GM18868 (cell line): Measurements from ENCODE around the gene HTRA2.
"Not testable (repeated sequence)": the region's sequence is repeated elsewhere in the genome, so short reads cannot be mapped to it uniquely, and the experiment has no call there.

Experiments
- ATAC-seq: cut with Tn5 transposase; IDR thresholded peaks from one replicate; pipeline ENCODE4 v1.9.1; 2021; ENCODE audit warnings: mild to moderate bottlenecking, moderate library complexity; ENCODE audit not compliant: unreplicated experiment

Gene HTRA2

DNA sequence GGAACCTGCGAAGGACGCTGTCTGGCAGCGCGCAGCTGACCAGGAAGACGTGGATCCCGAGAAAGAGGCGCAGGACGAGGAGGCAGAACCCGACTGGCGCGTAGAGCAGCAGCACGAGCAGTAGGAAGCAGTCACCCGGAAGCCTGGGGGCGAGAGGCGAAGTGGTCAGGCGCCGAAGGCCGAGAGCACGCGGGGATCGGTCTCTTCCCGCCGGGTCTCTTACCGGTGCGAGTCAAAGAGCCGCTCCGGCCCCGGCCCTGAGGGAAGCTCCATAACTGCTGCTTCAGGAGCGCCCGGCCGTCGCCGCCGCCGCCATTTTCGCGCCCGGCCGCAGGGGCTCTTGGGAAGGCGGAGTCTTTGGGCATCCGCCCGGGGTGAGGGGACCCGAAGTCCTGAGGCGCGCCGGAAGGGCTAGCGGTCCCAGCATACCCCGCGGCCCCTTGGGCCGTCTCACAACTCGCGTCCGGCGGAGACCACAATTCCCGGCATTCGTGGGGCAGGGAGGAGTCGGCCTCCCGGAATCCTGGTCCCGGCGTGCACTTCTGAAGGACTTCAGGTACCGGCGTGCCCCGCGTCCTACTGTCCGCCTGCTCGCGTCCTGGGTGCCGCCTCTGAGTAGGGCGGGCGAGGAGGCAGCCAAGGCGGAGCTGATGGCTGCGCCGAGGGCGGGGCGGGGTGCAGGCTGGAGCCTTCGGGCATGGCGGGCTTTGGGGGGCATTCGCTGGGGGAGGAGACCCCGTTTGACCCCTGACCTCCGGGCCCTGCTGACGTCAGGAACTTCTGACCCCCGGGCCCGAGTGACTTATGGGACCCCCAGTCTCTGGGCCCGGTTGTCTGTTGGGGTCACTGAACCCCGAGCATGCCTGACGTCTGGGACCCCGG is at the start of gene HTRA2, which contains the start of gene AUP1:
HTRA2 (plus strand) TSS at position 577 of the 882 bp plus-strand sequence; CDS start at position 651, 74 bp downstream.
AUP1 (minus strand) TSS at position 350 of the 882 bp plus-strand sequence; CDS start at position 273, 77 bp downstream.
- peak; percentile 79 for ATAC-seq

DNA sequence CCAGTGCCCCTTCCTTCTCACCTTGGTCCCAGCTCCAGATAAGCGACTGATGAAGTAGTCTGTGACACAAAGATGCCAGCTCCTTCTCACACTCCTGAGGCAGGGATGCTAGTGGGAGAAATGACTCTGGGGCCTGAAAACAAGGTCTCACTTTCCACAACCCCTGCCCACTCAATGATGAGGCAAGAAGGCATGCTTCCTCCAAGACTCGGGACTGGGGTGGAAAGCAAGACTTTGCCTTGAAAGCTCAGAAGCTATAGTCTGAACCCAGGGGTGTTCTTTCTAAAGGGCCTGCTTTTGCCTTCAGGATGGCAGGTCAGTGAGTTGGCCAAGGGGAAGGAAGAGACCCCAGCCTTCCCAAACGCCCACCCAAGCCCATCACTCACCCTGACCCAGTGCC is 48.3 kb upstream of the HTRA2 start:
- no peak for ATAC-seq

DNA sequence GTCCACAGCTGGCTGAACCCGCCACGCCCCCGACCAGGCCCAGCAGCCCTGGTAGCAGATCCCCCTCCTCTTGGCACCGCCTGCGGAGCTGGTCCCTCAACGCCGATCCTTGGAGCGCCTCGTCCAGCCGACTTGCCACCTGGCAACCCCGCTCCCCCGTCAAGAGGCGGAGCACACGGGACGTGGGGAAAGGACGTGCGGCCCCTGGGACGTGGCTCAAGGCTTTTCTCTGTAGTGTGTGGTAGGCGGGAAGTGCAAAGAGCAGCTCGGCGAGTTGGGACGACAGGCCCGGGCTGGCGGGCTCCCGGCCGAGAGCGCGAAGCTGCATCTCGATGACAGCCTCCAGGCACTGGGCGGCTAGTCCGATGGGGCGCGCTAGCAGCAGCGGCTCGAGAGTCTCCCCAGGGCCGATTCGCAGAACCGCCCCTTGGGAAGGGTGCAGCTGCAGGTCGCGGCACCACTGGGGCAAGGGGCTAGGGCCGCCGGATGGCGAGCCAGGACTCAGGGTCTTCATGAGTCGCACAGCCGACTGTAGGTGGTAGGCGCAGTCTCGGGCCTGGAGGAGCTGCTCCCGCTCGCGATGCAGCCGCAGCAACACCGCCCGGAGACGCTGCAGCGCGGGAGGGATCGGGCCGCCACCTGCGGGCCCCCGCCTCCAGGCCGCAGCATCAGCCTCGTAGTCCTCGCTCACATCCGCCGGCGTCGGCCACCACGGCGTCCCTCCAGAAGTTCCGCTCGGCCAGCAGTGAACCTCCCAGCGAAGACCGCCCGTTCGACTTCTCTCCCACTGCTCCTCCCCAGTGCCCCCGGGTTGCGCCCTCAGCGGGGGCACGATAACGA is 47.6 kb upstream of the HTRA2 start:
- peak; percentile 29 for ATAC-seq

DNA sequence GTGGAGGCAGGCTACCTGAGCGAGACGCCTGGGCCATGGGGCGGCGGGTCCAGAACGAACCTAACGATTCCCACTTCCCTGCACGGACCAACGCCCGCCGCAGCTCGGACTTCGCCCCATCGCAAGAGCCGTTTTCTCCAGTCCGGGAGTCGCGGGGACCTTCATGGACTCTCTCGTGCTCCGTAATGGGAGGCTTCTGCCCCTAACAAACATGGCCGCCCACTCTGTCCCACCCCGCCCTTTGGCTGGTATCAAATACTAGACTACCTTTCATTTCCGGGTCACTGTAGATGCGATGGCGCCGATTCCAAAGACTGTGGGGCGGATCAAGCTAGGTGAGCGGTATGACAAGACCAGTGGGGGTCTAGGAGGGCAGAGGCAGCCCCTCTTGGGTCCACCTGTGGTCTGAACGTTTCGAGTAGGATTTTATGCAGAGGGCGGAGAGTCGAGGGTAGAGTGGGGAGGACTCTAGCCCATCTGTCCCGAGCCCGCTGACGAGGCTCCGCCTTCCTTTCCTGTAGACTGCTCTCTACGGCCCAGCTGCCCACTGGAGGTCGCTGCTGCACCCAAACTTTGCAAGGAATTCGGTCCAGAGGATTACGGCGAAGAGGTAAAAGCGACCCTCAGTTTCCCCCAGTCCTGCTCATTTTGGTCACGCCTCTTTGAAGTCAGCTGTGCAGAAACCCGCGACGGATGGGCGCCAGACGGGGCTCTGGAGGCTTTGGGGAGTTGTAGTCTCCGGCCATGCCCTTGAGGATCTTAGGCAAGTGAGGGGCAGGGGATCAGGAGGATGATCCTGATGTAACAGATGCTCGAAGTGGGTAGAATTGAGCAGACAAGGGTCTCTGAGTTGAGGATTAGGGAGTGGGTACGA is 46.7 kb upstream of the HTRA2 start, which contains the start of the genes CCDC142 and TTC31:
CCDC142 (minus strand) TSS at position 198 of the 874 bp plus-strand sequence; CDS start at position 37, 161 bp downstream.
TTC31 (plus strand) TSS at position 281 of the 874 bp plus-strand sequence; CDS start at position 296, 15 bp downstream.
- peak; percentile 88 for ATAC-seq

DNA sequence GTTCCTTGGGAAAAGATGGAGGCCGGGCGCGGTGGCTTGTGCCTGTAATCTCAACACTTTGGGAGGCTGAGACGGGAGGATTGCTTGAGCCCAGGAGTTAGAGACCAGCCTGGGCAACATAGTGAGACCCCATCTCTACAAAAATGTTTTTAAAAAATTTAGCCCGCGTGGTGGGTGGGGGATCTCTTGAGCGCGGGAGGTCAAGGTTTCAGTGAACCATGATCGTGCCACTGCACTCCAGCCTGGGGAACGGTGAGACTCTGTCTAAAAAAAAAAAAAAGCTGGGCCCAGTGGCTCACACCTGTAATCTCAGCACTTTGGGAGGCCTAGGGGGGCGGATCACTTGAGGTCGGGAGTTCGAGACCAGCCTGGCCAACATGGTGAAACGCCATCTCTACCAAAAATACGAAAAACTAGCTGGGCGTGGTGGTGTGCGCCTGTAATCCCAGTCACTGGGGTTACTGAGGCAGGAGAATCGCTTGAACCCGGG is 46.0 kb upstream of the HTRA2 start:
- not testable (repeated sequence) for ATAC-seq

DNA sequence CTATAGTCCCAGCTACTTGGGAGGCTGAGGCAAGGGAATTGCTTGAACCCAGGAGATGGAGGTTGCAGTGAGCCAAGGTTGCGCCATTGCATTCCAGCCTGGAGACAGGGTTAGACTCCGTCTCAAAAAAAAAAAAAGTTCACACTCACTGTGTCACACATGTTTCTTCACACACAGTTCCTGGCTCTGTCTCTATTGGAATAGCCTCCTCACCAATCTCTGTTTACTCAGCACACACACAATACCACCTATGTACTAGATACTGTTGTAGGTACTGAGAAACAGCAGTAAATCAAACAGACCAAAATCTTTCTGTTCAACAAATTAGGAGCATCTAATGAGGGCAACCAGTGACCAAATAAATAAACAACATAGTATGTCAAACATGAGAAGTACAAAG is 43.6 kb upstream of the HTRA2 start:
- ATAC-seq, result no peak

DNA sequence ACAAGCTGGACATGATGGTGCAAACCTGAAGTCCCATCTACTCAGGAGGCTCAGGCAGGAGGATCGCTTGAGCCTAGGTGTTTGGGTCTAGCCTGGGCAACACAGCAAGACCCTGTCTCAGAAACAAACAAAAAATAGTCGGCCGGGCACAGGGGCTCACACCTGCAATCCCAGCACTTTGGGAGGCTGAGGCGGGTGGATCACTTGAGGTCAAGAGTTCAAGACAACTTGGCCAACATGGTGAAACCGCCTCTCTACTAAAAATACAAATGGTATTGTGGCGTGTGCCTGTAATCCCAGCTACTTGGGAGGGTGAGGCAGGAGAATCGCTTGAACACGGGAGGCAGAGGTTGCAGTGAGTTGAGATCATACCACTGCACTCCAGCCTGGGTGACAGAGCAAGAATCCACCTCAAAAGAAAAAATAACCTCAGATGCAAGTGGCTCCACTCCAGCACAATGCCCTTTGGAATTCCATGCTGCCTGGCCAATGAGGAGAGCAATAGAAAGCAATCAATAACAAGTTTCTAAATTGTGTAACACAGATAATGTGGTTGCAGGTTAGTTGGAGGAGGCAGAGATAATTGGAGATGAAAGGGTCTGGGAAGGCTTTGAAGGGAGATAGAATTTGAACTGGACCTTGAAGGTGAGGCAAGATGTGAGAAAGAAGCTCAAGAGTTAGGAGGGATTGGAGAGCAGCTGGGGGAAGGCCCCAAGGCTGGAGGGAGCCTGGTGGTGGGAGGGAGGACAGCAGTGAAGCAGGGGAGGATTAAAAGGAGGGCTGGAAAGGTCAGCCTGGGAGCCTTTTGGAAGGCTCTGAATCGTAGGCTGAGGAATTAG is 40.9 kb upstream of the HTRA2 start:
- ATAC-seq, result no peak

DNA sequence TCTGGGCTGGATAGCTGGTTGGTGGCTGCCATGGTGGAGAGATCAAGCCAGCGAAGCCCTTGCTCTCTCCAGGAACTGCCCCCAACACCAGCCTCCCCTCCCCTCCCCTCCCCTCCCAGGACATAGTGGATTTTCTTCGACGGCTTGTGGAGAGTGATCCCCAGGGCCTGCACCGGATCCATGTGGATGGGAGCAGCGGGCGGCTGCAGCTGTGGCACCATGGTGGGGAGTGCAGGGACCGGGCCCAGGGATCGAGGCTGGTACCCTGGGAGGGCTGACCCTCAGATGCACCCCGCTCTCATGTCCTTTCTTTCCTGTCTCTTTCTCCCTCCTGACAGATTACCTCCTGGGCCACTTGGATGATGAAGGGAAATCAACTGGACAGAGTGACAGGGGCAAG is 39.8 kb upstream of the HTRA2 start:
- ATAC-seq, result no peak

DNA sequence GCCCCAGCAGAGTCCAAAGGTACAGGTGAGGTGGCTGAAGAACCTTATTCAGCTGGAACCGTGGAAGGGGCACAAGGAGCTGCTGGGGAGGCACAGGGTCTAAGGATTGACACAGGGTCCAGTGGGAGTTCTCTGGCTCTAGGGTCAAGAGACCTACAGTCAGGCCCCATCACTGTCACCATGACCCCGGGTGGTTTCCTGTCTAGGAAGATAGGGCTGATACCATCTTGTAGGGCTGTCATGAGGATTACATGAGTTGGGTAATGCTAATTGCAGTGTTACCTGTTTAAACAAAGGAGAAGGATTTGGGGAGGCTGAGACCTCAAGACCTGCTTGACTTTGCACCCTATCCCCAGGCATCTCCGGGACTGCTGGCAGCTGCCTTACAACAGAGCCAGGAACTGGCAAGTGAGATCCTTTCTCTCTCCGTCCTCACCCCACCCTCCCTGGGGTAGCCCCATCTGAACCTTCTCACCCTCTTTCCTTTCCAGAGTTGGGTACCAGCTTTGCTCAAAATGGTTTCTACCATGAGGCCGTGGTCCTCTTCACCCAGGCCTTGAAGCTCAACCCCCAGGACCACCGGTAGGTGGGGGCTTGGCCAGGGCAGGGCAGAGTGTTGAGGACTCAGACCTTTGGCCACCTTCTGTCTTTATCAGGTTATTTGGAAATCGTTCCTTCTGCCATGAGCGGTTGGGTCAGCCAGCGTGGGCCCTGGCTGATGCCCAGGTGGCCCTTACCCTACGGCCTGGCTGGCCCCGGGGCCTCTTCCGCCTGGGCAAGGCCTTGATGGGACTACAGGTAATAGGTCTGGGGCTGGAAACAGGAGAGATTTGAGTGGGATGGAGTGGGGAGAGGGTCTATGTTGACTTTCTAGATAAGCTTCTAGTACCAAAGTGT is 37.8 kb upstream of the HTRA2 start:
- no peak for ATAC-seq

DNA sequence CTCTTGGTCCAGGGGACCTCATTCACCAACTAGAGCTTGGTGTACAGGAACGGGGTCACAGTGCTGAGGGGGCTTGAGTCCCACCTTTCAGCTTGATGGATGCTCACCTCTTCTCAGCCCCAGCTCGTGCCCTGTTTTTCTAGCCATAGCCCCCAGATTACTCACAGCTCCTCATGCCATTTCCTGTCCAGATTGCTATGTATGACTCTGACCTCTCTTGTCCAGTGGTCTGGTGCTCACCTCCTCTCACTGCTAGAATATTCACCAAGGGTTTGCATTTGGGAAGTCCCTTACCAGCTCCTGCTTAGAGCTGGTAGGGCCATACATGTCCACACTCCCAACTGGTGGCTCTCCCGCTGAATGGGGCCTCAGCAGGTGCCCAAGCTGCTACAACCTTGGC is 36.2 kb upstream of the HTRA2 start:
- no peak for ATAC-seq

DNA sequence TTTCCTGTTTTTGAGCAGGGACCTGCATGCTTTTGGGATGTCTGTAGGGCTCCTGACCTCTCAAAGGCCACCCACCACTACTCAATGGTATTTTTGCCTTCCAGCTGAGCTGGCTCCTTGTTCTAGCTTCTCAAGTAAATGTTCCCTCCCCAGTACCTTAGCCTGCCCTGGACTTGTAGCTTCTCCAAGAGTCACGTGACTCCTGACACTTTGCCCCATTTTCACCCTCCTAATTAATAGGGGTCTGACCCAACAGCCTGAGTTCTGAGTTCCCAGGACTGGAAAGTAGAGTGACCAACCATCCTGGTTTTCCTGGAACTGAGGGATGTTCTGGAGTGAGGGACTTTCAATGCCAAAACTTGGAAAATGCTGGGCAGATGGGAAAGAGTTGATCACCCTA is 34.3 kb upstream of the HTRA2 start:
- no peak for ATAC-seq

DNA sequence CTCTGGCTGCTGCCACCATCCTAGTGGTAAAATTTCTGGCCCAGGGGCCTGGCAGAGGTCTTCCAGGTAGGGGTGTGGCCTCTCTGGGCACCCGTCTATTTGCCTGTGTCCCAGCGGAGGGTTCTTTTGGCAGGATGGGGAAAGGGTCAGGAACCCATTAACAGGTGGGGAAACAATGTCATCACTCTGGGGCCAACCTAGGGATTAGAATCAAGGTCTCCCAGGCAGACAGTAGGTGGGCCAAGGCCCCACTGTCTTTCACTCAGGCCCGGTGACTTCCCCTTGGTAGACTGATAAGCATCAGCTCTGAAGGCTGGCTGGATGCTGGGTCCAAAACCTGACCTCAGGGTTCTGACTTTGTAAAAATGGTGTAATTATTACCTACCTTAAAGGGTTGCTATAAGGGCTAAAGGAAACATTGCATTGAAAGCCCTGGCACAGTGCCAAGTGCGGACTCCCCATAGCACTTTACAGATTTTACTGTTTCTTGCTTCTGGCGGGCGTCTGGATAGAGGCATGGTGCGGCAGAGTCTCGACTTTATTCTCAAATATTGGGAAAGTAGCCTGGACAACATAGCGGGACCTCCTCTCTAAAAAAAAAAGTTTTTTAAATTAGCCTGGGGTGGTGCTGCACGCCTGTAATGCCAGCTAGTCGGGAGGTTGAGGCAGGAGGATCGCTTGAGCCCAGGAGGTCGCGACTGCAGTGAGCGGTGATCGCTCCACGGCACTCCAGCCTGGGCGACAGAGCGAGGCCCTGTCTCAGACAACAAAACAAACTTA is 32.5 kb upstream of the HTRA2 start:
- ATAC-seq, result no peak

DNA sequence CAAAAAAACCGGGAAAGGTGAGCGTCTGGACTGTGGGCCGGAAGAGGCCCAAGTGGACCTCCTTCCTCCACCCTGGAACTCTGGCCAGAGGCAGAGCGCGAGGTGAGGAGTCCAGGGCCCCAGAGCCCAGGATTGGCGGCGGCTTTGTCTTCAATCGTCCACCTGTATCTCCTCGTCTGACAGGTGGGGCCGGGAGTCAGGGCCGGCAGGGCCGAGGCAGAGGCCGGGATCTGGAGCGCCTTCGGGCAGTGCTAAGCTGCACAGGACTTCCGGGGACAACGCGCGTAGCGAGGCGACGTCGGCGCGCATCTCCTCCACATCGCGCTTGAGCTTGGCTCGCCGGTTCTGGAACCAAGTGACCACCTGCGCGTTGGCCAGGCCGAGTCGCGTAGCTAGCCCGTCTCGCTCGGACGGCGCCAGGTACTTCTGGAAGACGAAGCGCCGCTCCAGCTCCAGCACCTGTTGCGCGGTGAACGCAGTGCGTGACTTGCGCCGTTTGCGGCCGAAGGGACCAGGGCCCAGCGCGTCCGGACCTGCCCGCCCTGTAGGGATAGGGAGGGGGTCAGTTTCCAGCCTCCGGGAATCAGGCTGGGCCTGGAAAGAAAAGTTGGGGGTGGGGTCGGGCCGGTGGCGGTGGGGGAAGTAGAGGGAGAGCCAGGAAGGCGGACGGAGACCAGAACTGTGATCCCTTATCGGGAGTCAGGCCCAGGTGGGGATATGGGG is 31.8 kb upstream of the HTRA2 start:
- no peak for ATAC-seq

DNA sequence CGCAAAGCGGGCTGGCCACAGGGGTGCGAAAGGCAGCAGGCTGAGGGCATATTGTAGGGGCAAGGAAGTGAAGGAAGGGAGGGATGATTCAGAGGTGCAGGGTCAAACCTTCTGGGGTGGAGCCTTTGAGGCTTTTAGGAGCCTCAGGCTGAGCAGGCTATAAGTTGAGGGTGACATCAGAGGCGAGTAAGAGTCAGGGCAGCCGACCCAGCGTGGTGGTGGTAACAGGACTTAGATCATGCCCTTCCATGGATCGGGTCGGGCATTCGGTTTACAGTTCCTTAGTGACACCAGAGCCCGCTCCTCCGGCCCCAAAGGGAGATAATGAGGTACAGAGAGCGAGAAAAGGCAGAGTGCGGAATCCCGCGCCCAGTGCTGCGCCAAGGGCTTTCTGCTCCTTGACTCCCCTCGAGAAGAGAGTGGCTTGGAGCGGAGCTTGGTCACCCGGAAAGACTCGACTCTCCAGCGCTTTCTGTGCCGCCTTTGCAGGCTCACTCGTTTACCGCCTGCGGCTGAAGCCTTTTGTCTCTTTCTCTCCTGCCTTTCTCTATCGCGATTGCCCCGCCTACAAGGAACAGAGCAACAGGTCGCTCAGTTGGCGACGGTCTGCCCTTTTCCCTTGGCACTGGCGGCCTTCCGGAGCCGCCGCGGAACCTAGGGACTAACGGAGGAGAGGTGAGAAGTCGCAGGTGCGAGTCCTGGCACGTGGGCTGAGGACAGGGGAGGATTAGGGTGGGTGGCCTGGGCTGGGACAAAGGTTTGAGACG is 31.1 kb upstream of the HTRA2 start:
- ATAC-seq, result no peak

DNA sequence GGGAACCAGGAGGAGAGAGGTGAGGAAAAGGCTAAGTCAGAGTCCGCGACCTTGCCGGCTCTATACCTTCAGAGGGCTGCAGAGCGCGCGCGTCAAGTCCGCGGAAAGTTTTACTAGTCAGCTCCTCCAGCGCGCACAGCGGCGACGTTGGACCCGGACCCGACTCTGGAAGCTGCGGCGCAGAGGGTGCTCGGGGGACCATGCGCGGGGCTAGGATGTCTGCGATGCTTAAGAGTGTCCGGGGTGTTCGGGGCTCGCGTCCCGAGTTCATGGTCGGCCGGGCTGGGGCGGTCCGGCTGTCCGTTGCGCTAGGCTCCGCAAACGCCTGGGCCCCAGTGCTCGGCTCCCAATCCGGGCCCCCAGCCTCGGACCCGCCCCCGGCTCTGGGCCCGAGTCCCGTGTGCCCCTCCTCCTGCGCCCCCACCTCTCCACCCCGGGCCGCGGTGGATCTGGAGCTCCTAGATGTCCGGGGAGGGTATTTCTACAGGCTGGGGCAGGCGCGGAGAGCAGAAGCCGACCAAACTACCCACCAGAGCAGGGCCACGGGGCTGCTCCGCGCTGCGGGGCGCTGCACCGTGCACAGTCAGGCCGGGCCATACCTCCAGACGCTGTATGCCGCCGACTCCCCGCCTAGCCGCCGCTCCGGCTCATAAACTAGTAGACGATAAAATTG is 30.3 kb upstream of the HTRA2 start, which contains the start of gene LBX2:
LBX2 (minus strand) TSS at position 337 of the 673 bp plus-strand sequence; CDS start at position 271, 66 bp downstream.
- ATAC-seq, result no peak
